ENCODE data around the gene JAKMIP2.

DNA sequence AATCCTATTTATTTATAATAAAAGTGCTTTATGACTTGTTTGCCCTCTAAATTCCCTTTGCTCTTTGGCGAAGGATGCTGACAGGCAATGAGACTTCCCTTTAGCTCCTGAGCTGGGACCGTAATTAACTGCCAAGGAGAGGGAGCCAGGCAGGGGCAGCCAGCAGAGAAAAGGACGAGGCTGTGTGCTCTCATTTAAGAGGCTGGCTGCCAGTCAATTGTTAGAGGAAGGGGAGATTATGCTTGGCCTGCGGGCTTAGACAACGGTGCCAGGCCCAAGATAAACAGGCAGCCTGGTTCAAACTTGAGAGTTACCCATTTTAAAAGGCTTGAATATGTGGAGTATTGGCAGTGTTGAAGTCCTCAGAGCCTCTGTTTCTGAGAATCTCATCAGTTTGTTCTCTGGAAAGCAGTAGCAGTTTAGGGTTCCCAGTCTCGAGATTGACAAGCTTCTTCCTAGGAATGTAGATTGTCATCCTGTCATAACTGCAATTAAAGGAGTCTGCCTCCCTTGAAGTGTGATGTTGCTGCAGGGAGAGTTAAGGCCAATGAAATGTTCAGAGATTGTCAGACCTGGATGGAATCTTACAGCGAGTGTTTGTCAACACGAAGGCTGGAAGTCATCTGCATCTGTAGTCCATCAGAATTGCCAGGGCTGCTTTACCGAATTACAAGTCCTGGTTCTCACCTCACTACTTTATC, 113.2 kb downstream of the JAKMIP2 start:
- TF ChIP-seq, protein P1, sequence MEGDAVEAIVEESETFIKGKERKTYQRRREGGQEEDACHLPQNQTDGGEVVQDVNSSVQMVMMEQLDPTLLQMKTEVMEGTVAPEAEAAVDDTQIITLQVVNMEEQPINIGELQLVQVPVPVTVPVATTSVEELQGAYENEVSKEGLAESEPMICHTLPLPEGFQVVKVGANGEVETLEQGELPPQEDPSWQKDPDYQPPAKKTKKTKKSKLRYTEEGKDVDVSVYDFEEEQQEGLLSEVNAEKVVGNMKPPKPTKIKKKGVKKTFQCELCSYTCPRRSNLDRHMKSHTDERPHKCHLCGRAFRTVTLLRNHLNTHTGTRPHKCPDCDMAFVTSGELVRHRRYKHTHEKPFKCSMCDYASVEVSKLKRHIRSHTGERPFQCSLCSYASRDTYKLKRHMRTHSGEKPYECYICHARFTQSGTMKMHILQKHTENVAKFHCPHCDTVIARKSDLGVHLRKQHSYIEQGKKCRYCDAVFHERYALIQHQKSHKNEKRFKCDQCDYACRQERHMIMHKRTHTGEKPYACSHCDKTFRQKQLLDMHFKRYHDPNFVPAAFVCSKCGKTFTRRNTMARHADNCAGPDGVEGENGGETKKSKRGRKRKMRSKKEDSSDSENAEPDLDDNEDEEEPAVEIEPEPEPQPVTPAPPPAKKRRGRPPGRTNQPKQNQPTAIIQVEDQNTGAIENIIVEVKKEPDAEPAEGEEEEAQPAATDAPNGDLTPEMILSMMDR (IDR thresholded peaks at IDR 0.05 in 4 of 5, conservative IDR thresholded peaks at IDR 0.05 in 1 of 5) = no peak
- TF ChIP-seq POLR2A (IDR thresholded peaks at IDR 0.05) = no peak

All from gastrocnemius medialis (tissue), 4 donors.